Germinal center (tissue), 1 donor: ENCODE results near the gene ZIC3.

Source experiments
- DNase-seq: peaks from one replicate; pipeline ENCODE4 v3.0.0; 2012; ENCODE audit warnings: mixed read lengths, low spot score

Gene ZIC3

DNA sequence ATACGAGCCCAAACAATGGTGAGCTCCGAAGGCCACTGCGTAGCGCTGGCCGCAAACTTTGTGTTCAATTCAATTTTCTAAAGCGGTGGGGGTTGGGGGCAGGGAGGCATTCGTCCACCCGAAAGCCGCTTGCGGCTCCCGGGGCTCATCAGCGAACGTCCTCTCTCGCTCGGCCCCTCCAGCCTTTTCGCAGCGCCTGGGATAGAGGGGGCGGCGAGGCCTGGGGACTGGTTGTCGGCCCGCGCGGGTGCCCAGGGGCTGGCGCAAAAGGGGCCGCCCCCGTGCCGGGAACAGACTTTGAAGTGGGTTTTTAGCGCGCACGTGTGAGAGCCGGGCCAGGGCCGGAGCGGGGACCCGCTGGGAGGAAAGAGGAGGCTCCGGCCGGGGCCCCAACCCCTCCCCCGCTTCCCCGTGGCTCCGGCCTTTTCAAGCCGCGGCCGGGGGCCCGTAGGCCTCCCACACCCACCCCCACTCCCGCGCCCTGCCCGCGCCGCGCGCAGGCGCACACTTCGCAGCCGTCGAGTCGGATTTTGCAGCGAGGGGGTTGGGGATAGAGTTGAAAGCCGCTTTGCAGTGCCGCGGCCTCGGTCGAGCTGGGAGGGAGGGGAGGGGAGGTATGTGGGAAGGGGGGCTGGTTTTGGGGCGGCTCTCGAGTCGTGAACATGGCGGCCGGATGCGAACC is 8.3 kb downstream of the ZIC3 start:
- no peak for DNase-seq

DNA sequence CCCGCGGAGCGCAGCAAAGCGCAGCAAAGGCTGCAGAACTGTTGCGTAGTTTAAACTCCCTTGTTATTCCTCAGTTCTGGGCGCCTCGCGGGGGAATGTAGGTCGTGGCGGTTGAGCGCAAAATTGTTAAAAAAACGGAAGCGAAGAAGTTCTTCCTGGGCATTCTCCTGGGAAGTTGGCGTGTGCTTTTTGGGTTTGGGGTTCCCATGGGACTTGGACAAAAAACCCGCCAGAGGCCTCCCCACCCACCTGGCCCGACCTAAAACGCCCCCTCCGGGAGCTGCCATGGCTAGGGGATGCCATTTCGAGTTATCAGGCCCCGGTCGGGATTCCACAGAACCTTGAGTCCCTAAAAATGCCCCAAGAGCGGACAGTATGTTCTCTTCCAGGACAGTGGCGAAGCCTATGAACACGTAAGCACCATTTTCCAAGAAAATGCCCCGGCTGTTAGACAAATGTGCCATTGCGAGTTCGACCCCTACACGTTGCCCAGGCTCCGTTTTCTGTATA is 8.9 kb downstream of the ZIC3 start:
- no peak for DNase-seq

DNA sequence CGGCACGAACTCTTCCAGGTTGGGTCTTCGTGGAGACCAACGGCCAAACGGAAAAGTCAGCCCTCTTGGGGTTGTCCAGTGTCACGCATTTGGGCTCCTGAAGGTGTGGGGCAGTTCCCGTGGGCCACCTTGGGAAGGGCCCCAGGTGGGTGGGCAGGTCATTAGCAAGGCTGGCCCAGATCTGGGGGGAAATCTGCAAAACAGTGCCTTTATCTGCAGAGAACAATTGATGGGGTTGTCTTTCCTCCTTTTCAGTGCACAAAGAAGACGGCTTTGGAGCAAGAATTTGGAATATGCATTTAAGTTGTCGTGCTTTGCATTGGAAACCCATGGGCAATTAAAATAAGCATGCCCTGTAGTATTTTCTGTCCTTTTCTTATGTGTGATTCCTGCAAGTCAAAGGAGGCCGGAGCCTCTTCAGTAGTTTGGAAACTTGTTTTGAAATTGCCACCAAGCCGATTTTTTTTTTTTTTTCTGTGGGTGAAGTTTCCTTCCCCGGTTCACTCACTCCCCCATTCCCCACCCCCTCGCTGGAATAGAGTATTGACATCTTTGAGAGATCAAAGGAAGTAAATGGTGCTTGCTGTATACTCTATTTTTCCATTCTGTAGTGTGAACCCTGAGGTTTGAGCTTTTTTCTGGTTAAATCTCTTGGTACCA is 9.8 kb downstream of the ZIC3 start:
- DNase-seq, result no peak

DNA sequence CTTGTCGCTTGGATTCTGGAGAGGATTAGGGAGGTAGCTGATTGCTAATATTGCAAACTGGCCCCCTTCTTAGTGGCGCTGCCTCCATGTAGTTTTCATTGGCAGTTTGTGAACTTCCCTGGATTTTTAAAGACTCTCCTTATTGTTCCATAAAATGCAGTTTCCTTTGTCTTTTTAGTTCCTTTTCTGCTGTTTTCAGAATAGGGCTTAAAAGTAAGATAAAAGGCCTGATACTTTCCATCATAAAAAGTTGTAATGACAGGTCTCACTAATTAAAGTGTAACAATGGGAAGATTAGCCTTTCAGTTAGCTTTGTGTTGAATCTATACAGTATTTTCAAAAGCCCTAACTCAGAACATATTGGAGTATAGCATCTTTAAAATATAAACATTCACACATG is 21.2 kb downstream of the ZIC3 start:
- DNase-seq, result no peak

DNA sequence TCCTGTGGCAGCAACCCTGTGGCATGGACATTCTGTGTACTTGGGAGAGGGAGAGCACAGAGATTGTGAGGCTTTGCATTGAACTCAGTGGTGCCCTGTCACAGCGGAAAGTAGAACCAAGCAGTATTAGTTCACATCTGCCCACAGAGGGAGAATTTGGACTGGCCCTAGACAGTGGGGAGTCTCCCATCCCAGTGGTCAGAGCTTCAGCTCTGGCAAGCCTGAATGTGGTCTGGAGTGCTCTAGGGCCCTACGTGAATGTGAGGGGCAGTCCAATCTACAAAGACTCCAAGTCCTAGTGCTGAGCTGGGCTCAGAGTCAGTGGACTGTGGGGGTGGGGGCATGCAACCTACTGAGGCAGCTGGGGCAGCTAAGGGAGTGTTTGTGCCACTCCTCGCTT is 34.8 kb downstream of the ZIC3 start:
- DNase-seq, result no peak
